HG02763 (cell line): Measurements from ENCODE around the gene INPP4B.
"Not testable (repeated sequence)": the region's sequence is repeated elsewhere in the genome, so short reads cannot be mapped to it uniquely, and the experiment has no call there.

Experiments used
- ATAC-seq: cut with Tn5 transposase; IDR thresholded peaks from one replicate; pipeline ENCODE4 v1.9.1; 2021; ENCODE audit warnings: mild to moderate bottlenecking, moderate library complexity; ENCODE audit not compliant: unreplicated experiment

The INPP4B gene

DNA sequence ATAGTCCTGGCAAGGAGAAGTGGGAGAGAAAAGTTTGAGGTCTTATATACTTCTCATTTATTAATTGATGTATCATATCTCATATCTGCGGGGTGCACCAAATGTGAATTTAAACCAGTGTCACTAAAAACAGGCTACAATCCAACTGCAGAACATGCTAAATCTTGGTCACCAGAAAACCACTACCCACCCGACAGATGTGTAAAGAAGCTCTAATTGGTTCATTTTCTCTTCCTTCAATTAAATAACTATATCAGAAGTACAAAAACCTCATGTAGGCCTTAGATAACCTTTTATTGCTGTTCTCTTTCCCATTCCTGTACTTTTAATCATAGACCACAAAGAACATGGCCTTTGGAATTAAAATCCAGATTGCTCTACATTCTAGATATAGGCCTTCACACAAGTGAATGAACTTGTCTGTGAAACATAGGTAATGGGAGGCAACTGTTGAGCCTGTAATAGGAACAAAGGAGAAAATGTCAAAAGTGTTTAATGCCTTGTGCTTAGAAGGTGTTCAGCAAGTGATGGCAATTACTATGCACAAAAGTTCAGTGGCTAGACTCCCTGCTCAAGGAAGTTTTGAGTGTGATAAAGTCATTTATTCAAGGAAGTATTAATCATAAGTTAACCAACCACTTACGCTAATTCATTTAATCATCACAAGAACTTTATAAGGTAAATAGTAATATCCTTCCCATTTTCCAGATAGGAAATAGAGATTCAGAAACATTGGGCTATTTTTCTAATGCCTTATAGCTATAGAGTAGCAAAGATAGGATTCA lies 425.6 kb downstream of the INPP4B start:
- ATAC-seq: no peak

DNA sequence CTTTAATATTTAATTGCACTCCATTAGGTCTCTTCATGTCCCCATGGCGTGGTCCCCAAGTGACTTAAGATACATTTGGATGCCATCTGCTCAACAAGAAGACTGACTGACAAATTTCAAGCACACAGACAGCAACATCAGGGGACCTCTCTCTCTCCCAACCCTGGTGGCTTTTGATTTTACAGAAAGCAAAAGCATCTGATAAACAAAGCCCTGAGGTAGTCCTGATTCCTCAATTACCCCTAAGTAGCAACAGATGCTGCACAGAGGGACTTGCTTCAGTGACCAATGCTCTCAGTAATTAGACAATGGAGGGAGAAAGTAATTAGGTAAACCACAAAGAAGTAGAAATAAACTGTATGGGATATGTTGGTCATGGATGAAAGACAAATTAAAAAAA lies 426.4 kb downstream of the INPP4B start:
- no peak for ATAC-seq

DNA sequence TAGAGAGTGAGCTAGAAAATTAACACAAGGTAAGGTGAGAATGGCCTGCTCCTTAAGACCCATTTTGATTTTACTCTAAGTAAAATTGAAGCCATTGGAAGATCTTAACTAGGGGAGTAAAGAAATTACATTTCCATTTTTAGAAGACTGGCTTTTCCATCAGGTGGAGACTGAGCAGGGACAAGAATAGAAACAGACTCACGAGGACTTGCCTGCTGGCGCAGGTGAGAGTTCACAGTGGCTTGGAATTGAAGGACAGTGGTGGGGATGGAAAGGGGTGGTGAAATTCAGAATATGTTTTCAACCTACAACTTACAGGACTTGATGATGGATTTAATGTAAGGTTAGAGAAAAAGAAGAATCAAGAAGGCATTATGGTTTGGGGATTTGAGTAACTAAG lies 427.4 kb downstream of the INPP4B start:
- ATAC-seq: no peak

DNA sequence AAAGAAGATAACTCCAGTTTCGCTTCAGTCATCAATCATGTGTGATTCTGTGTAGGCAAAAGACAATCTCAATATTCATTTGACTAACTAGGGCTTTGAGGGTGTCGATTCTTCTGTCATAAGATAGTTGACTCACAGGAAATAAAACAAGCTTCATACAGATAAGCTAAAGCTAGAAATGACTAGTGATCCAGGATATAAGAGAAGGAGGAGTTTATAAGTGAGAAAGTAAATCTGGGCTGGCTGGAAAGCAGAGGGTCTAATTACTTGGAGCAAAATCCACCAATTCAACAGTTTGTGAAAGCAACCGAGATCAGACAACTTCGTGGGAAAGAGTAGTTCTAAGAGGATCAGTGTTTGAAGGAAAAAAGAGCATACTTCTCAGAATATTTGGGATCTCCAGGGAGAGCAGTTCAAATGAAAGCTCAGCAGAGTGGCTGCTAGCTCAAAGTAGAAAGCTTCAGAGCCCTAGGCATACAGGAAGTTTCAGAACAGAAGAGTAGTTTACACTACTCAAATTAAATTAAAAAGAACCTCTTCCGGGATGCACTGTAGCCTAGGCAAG lies 429.3 kb downstream of the INPP4B start:
- ATAC-seq: no peak

DNA sequence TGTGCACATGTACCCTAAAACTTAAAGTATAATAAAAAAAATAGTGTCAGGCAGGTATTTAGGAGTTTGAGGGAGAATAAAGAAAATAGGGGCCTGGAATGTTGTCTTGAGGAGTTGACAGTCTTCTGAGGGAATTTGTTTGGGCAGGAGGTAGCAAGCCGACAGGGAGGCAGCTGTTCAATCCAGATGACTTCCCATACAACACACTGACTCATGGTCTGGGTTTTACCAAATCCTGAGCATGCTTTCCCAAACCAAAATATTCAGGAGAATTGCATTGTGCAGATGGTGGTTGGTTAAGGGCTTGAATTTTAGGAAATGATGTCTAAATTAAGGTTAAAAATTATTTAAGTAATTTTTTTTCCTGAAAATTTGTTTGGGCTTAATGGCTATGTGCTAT lies 430.0 kb downstream of the INPP4B start:
- ATAC-seq: no peak

DNA sequence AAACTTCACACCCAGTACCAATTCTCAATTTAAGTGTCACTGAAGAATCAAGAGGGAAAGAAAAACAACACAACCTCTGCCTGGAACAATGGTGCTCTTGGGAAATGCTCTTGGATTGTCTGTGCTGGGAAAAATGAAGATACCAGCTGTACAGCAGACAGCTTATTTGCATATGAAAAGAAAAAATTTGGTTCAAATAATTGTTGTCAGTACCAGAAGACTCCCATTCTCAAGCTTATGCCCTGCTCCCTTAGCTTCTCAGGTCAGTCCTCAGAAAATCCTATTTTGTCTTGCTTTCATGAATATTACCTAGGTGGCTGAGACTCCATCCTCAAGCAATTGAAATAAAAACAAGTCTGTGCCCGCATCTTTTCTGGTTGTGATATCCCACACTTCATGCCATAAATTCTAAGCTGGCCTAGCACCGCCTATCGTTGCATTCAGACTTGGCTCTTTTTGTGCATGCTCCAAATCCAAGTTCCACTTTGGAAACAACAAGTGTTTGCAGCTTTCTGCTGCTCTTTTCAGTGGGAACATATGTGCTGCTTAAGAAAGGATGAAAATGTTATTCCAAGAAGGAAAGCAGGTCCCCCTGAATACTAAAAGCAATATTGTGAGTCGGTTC lies 431.6 kb downstream of the INPP4B start:
- no peak for ATAC-seq

DNA sequence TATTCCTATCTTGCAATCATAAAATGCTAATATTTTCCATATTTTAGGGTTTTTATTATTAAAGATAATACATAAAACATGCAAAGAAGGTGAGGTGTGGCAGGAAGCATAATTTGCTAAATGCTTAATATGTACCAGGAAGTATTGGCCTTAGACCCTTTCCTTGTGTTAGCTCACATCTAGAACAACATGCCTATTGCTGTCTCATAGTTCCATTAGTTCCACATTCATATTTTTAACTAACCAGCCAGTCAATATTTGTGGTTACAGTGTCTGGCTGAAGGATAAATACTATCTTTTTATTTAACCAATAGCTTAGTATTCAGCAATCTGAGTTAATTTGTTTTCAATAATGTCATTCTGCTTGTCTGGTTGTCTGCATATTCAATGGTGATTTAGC lies 432.6 kb downstream of the INPP4B start:
- no peak for ATAC-seq

DNA sequence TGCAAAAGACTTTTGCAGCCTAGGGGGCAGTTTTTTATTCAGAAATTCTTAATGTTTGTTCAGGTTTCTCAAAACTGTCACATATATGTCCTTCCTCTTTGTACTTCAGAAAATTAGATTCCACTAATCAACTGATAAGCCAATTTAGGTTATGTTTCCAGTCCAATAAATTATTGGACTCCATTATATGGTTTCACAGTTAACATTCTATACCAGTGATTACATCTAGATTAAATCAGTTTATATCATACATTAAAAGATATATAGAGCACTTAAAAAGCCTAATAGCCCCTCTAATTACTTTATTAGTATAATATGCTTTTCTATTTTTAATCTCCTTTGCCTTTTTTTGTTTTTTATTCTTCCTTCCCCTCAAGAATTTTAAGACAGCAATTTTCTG lies 434.1 kb downstream of the INPP4B start:
- no peak for ATAC-seq

DNA sequence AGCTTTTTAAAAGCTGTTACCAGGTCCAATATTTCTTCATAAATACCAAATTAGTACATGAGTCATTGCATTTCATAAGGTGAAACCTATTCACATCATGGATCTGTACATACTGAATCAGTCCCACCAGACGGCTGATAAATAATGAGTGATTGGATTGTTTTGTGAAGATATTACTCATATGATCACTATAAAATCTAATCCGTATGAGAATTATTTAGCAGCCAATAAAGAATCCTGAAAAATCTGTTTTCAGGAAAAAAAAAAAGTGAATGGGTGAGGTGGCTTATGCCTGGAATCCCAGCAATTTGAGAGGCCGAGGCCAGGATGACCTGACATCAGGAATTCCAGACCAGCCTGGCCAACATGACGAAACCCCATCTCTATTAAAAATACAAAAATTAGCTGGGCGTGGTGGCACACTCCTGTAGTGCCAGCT lies 438.1 kb downstream of the INPP4B start:
- no peak for ATAC-seq

DNA sequence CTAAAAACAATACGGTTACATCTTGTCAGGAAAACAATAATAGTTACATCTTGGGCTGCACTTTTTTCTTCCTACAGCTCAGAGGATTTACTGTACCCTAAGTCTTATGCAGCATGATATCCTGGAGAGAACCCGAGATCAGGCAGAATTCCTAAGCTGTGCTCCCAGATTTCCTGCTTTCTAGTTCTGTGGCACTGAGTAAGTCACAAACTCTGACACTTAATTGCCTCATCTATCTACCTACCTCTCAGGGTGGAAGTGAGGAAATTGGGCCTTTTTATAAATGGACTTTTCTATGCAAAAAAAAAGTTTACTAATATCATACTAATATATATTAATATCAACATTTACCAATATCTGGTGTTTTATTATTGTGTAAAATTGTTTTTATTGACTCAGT lies 438.5 kb downstream of the INPP4B start:
- no peak for ATAC-seq

DNA sequence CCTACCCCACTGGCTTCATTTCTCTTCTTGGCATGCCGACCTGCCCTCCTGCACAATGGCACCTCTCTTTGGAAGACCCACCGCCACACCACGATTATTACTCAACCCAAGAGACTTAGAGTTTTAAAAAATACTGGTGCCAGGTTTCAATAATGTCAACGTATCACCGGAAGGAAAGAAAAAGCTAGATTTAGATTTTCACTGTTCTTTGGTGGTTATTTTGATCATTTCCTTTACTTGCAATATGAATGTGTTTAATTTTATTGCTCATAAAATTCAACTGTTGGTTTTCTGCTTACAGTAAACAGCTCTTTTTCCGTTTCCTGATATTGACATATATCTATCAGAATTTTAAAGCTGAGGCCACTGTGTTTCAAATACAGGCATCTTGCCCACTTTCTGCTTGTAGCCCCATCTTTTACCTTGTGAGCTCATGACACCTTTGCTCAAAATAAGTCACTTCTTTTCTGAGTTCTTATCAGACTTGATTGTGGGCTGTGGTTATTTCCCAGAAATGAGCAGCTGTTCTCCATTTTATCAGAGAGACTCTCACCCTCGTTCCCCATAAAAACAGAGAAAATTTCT lies 439.1 kb downstream of the INPP4B start:
- no peak for ATAC-seq

DNA sequence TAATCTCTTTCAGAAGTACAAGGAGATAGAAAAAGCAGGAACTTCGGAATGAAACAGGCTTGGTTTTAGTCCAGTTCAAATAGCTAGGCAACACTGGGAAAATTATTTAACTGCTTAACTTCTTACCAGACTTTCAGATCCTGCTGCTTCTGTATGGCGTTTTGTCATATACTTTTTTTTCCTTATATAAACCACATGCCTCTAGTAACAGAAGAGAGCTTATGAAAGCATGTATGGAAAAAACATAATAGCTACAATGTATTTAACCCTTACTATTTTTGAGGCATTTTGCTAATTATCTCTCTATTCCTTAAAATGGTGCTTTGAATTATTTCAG lies 439.6 kb downstream of the INPP4B start:
- no peak for ATAC-seq

DNA sequence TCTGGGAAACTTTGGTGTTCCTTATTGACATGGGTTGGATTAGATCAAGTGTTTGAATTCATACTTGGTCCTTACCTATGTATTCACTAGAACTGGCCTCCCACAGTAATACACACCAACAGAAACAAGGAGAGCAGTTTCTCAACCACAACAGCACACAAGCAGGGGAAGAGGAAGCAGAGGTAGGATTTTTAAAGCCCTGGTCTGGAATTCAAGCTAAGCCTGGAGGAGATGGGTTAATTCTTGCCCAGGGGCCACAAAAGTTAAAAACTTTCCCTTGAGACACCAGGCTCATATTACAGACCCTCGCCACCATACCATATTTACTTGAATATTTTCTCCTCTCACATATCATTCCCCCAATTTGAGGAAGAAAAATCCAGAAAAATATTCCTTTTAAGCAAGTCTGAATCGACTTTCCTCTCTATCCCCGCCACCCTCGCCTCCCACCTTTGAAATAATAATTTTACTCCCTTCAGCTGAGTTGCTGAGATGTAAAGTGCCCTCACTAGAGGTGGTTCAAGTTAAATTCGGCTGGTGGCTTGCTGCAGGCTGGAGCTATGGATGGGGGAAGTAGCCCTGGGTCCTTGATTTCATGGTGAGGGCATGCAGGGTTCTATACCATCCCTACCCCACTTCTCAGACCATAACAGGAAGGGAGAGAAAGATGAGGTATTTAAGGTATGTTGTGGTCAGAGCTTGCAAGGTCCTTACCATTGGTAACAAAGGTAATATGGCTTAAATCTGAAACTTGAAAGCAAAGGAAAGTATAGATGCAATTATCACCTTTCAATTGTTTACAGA lies 440.2 kb downstream of the INPP4B start:
- peak; percentile 23 for ATAC-seq

DNA sequence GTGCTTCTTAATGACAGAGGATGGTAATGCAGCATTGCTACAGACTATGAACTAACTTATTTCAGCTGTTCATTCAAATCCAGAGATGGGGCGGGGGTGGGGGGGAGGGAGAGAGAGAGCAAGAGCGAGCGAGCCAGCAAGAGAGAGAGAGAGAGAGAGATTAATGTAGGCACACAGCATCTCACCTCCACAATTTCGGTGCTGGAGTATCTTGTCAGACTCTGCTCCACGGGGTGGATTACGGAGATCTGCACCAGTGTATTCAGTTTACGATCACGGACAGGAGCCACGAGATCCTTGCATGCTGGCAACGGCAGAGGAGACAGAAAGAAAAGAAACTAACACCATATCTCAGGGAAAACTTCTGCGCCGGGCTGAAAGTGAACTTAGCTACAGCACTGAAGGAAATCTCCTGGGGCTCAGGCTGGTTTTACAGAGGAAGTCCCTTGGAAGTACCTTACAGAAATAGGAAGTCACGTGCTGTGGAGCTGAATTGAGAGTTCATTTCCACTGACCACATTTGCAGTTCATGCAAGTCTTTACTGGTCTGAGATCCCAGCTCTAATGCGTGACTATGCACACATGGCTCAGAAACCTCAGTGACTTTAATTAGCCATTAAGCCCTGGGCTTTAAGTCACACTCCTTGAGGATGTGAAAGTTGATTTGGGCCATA lies 440.9 kb downstream of the INPP4B start:
- ATAC-seq: peak; percentile 65

DNA sequence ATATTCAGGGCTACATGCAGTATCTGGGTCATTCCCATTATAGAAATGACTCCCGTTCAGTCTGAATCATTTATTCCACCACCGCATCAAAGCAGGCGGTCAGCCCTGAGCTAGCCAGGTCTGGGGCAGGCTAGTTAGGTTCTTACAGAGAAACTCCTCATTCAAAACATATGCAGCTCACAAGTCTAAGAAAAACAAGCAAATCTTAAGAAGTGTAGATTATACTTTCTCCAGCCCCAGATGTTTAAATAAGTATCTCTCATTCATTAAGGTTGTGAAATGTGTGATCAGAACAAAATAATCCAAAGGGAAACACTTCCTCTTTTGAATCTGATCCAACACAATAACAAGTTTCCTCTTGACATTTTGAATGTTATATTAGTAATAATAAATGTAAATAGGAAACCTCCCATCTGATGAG lies 441.9 kb downstream of the INPP4B start:
- no peak for ATAC-seq

DNA sequence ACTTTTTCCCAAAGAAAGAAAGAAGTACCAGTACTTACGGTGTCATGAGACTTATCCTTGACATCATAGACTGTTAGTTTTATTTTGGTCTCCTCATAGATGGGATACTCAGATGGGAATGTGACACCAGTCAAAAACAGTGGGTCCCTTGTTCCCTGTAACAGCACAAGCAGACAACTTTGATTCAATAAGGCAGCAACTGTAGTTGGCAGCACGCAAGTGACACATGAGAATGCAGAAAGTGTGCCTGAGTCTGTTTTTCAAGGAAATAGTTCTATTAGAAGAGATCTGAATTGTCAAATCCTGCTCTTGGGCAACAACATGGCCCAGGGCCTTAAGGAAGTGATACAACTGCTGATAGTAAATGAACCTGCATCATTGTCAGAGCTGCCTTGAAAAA lies 443.2 kb downstream of the INPP4B start:
- no peak for ATAC-seq

DNA sequence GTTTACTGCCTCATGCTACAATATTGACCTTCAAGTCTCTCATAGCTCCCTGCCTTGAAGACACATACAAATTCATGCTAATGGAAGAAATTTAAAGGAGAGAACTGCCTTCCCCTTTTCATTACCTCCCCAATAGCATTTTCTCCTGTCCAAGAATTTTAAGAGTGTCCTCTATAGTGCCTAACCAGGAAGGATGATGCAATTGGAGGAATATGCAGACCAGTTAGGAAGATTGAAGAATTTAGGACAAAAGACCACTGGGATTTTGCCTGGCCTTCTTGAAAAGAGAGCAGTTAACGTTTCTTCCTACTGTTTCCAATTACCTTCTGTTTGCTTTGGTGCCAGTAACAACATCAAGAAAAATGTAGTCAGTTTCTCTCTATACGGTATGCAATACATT lies 443.9 kb downstream of the INPP4B start:
- no peak for ATAC-seq

DNA sequence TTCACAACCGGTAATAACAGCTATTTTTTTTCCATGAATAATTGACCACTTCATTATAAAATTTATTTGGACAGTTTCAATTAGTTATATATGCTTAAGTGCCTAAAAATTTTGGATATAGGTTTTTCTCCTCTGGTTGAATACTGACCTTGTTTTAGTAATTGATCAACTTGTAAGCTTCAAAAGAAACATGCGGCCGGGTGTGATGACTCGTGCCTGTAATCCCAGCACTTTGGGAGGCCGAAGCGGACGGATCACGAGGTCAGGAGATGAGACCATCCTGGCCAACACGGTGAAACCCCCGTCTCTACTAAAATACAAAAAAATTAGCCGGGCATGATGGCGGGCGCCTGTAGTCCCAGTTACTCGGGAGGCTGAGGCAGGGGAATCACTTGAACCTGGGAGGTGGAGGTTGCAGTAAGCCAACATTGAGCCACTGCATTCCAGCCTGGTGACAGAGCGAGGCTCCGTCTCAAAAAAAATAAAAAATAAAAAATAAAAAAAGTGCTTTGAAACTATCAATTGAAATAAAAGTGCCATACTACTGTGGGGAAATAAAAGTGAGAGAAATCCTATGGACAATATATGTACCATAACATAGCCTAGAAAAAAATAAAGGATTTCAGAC lies 448.6 kb downstream of the INPP4B start:
- not testable (repeated sequence) for ATAC-seq

DNA sequence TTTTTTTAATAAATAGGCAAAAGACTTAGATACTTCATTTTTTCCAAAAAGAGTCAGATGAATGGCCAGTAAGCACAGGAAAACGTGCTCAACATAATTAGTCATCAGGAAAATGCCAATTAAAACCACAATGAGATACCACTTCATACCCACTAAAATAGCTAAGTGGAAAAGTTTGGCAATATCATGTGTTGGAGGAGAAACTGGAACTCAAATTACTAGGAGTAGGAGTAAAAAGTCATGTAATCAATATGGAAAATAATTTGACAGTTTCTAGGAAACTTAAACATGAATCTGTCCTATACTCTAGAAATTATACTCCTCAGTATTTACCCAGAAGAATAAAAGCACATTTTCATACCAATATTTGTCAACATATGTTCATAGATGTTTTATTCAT lies 449.8 kb downstream of the INPP4B start:
- no peak for ATAC-seq

DNA sequence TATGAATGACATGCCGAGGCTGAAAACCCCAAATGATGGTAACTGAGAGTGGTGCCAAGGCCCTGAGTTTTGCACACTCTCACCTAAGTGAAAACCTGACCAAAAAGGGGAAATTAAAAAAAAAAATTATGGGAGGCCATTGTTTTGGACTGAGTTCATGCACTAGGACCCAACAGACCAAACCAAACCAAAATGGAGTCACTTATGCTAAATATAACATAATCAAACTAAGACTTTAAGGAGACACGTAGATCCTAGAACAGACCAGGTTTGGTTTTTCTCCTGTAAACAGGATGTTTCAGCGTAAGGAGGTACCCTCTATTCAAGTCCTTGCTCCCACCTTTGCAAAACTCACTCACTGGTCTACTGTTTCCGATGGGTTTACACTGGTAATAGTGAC lies 453.0 kb downstream of the INPP4B start:
- no peak for ATAC-seq
